VCaP (cell line): ENCODE measurements around the gene HAO2.

Source experiments
- H3K27ac ChIP-seq: fragments of 450-650 bp; 2 replicates; pipeline ENCODE4 v1.5.1; 2017
- TF ChIP-seq, protein P1 (sequence below): fragments of 450-650 bp; conservative IDR thresholded peaks from 2 replicates; pipeline ENCODE4 v1.5.1; 2017; ENCODE audit warnings: mild to moderate bottlenecking, moderate library complexity

The HAO2 gene

GRCh38 chr1:119361620-119362344, 6.8 kb upstream of the HAO2 start:
- TF ChIP-seq, protein P1, sequence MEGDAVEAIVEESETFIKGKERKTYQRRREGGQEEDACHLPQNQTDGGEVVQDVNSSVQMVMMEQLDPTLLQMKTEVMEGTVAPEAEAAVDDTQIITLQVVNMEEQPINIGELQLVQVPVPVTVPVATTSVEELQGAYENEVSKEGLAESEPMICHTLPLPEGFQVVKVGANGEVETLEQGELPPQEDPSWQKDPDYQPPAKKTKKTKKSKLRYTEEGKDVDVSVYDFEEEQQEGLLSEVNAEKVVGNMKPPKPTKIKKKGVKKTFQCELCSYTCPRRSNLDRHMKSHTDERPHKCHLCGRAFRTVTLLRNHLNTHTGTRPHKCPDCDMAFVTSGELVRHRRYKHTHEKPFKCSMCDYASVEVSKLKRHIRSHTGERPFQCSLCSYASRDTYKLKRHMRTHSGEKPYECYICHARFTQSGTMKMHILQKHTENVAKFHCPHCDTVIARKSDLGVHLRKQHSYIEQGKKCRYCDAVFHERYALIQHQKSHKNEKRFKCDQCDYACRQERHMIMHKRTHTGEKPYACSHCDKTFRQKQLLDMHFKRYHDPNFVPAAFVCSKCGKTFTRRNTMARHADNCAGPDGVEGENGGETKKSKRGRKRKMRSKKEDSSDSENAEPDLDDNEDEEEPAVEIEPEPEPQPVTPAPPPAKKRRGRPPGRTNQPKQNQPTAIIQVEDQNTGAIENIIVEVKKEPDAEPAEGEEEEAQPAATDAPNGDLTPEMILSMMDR: no peak
- H3K27ac ChIP-seq: no peak overlapping the region

DNA sequence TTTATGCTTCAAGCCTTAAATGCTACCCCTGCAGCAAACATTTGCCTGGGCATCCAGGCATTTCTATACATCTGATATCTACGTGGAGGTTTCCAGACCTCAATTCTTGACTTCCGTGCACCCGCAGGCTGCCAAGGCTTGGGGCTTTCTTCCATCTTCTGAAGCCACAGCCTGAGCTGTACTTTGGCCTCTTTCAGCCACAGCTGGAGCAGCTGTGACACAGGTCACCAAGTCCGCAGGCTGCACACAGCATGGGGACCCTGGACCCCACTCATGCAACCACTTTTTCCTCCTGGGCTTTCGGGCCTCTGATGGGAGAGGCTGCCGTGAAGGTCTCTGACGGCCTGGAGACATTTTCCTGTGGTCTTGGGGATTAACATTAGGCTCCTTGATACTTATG, 5.4 kb upstream of the HAO2 start:
- TF ChIP-seq, protein P1: no peak
- H3K27ac ChIP-seq: no peak overlapping the region

GRCh38 chr1:119364640-119365039, 3.9 kb upstream of the HAO2 start:
- TF ChIP-seq, protein P1: no peak
- no peak overlapping the region for H3K27ac ChIP-seq

GRCh38 chr1:119366424-119366823, 2.2 kb upstream of the HAO2 start:
- TF ChIP-seq, protein P1: no peak
- H3K27ac ChIP-seq: no peak overlapping the region

- no peak overlapping the region for H3K27ac ChIP-seq
- TF ChIP-seq, protein P1: peak; percentile 96
Measured at GRCh38 chr1:119367432-119368124, 1.0 kb upstream of the HAO2 start.

- no peak overlapping the region for H3K27ac ChIP-seq
- TF ChIP-seq, protein P1: no peak
Measured at GRCh38 chr1:119370748-119371147, 2.2 kb downstream of the HAO2 start.

DNA sequence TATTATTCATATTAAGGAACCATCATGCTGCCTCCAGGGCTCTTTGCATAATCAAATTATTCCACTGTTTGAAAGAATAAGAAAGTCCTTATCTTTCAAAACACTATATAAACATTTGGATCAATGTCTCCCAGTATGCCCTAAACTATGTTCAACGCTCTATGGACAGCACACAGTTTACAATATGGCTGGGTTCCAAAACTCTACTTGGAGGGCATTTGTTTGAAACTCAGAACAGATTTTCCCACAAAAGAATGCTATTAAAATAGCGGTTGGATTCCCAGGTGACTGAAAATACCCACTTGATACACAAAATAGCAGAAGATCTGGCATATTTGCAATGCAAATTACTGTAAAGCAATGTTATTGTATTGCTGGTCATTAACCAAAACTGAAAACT, 3.2 kb downstream of the HAO2 start:
- TF ChIP-seq, protein P1: no peak
- H3K27ac ChIP-seq: no peak overlapping the region; the same call in 1 of the 2 replicates
